Activated naive CD4-positive, alpha-beta T cell treated with anti-CD3 and anti-CD28 coated beads, Interleukin-2, amount 50 U/mL, for 16 hours (primary cell): Measurements from ENCODE around the gene USP49.
A peak's percentile ranks its signal among the peaks of the same experiment; 100 is the strongest.

ENCODE experiments used
- DNase-seq: peaks from one replicate; pipeline ENCODE4 v3.0.0-alpha.2; 2020

Gene USP49

DNA sequence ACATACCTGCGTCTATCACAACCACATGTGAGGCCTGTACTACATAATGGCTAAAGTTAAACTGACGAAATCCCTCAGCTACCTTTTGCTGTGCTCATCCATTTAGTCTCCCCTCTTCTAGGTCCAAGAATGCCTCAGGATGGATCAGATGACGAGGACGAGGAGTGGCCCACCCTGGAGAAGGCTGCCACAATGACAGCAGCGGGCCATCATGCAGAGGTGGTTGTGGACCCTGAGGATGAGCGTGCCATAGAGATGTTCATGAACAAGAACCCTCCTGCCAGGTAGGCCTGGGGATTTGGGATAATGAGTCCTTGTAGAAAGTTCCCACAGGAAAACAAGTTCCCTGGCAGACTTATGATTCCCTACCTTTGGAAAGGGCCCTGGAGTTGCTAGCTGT, 32.1 kb upstream of the USP49 start:
- no peak for DNase-seq

DNA sequence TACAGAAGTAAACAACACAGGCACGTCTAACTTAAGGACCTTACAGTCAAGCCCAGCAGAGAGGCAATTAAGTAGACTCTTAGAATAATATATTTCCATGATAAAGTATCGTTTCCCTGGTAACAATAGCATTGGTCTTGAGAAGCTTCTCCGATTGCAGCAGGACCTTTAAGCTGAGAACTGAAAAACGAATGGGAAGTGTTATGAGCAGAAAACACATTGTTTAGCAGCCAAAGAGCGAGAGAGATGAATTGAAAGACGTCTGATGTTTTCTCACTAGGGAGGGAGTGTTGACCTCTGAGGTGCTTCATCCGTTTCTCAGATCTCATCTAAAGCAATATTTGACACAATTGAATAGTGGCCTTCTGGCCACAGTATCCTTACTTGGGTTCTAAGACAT, 27.0 kb upstream of the USP49 start:
- DNase-seq = no peak

DNA sequence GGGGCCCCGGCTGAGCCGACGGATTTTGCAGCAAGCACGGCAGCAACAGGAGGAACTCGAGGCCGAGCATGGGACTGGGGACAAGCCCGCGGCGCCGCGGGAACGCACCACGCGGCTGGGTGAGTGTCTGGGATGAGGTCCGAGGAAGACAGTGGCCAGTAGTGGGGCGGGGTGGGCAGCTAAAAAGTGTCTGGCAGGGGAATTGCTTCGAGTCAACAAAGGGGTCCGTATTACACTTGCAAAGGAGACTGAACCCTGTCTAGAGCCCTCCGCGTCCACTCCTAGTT, 26.5 kb upstream of the USP49 start:
- no peak for DNase-seq

DNA sequence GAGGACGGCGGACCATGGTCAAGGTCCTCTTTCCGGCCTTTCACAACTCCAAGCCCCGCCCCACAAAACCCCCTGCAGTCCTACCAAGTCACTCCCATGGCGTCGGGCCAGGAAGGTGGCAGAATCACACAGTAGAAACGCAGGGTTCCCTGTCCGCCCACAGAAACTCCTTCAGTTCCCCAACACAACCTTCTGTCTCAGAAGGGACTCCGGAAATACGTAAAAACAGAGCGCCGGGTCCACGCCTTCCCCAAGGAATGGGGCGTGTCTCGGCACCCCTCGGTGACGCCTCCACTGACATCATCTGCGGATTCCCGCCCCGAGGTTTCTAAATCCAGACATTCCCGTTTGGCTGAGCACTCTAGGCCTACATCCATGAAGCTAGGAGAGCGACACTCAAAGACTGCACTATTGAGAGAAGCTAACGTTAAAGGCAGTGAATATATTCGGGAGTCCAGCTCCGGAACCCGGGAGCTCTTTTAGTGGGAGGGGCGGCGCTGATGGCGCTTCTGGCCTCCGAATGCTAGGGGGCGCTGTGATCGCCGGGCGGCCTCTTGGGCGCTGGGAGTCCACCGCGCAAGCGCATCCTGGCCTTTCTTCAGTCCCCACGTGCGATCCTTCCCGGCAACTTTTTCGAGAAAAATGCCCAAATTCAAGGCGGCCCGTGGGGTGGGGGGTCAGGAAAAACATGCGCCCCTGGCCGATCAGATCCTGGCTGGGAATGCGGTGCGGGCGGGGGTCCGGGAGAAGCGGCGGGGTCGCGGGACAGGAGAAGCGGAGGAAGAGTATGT, 25.9 kb upstream of the USP49 start, which contains the start of the genes BYSL and MED20:
BYSL (plus strand) TSS at position 579 of the 791 bp plus-strand sequence; CDS start at position 643, 64 bp downstream.
MED20 (minus strand) TSS at position 219 of the 791 bp plus-strand sequence; CDS start at position 98, 121 bp downstream.
- peak; percentile 93 for DNase-seq

DNA sequence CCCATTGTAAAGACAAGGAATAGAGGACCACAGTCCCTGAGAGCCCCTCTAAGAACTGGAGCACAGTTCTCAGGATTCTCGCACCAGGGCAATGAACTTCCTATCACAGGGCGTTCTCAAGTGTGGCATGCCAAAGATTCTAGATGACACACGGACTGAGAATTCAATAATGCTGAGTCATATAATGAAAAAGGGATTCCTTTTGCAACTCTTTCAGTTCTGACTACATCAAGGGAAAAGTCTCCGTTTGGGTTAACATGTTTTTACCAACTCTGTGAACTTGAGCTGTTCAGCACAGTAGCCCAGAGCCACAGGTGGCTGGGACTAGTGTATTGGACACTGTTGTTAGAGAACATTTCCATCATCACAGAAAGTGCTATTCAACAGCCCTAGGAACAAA, 22.4 kb upstream of the USP49 start:
- no peak for DNase-seq

DNA sequence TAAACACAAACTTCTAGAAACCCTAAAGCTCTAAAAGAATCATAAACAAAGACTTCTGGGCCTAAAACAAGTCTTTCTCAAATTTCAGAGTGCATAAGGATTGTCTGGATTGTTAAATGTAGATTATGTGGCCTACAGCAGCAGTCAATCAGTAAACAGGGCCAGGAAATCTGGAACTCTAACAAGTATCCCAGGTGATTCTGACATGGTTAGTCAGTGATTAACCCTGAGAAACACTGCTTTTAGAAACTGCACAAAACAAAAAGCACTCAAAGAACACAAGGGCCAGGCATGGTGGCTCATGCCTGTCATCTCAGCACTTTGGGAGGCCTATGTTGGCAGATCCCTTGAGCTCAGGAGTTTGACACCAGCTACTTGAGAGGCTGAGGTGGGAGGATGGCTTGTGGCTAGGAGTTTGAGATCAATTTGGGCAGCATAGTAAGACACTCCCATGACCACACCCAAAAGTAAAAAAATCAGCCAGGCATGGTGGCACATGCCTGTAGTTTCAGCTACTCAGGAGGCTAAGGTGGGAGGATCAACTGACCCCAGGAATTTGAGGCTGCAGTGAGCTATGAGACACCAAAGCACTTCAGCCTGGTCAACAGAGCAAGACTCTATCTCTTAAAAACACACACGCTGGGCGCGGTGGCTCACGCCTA, 19.8 kb upstream of the USP49 start:
- no peak for DNase-seq

DNA sequence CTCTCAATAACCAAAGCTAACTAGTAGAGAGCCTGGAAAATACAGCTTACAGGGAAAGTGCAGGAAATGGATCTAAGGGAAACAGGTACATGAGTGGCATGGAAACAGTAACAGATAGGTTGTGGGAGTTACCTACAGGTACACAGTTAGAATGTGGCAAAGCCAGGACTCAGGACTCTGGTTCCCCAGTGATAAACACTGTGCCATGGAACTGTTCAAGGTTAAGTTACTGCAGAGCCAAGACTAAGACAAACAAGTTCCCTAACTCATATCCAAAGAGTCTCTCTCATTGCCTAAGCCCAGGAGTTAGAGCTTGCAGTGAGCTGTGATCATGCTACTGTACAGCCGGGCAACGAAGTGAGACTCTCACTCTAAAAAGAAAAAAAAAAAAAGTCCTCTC, 19.2 kb upstream of the USP49 start:
- no peak for DNase-seq

DNA sequence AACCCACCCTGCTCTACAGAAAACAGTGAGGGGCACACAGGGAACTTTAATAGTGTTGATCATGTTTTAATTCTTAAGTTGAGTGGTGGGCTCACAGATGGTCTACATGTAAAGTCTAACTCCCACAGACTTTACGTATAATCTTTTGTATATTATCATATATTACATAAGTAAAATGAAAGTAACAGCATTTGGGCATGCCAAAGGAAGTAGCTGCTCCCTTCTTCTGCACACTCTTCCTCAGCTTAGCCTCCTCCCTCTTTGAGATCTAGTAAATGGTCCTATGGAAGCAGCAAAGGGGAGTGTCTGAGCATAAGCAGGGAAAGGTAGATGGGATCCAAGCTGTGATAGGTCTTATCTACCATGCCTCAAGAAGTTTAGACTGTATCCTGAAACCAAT, 14.6 kb upstream of the USP49 start:
- no peak for DNase-seq

DNA sequence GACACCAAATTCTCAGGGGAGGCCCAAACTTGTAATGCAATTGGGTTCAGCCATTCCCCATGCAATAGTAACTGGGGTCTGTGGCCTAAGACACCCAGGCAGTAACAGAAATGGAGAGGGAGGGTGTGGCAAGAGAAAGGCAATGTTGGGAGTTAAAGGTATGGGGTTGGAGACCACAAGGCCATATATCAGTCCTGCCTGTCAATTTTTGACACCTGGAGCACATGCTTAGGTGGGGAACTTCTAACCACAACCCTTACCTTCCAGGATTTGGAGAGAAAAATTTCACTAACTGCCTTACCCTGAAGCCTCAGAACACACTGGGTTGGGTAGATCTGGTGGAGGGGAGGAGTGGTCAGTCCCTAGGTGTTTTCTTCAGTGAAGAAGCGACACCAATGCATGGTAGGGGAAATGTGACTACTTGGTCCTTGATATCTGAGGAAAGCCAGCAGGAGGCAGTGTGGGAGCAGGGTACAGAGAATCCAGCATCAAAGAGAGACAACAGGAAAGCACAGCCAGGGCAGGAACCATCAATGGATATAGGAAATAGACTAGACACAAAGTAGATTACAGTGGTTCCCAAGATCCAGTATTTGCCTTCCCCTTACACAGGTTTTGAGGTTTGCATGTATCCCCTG, 6.8 kb upstream of the USP49 start:
- peak; percentile 61 for DNase-seq

DNA sequence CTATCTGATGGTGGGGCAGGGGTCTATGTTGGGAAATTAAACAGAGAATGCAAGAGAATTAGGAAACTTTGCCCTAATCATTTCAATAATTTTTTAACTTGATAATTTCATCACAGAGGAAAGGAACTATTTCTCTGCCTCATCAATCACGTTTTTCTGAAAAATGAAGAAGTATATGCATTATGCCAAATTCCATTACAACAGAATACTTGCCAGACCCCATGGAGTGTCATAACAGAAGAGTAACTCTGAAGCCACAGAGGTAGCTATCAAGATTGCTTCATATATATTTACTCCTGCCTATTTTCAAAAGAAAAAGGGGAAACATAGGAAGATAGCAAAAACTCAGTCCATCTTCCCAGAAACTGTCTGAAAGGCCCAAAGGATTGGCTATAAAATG, 5.7 kb upstream of the USP49 start:
- no peak for DNase-seq

DNA sequence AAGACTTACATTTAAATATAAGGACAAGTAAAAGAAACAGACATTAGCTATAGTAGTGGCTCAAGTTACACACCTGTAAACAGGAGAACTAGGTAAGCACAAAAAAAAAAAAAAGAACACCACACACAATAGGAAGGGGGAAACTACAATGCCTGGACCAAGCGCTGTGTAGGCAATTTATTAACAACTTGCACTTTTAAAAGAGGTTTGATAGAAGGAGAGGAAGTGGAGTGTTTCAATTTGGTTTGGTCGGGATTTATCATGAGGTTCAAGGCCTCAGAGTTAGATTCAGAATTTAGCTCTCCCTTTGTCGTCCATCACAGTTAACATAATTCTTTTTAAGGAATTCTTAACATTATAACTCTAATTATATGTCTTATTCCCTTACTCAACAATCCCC, 1.1 kb upstream of the USP49 start:
- no peak for DNase-seq

DNA sequence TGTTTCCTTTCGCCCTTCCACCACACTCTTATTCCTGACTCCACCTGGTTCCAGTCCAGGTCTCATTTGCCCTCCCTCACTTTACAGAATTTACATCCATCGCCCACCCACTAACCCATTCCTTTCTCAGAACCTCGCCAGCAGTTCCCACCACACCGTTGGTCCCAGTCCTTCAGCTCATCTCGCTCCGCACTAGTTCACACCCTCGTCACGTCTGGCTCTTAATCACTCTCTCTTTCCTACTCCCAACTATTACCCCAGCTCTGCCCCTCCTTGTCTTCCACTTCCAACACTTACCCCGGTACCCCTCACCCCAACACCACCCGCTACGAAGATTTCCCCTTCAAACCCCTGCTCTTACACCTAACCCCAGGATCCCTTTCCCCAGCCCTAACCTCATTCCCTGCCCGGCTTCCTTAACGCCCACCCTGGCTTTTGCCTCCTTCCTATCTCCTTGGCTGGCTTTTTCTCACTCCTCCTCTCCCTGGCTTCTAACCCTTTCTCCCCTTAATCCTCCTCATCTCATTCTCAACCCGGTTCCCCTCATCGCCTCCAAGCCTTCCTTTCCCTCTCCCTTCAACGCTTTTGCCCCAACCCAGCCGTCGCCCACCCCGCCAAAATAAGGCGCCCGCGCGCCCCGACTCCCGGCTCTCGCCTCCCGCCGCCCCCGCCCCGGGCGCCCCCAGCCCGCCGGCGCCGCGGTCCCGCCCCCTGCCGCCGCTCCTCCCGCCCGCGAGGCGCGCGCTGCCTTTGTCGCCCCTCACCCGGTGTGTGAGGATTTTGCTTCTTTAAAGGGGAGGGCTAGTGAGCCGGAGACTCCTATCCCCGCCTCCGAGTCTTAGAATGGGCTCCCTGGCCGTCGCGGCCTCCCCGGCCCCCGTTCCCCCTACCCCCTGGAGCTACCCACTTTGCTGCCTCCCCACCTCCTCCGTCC, 542 bp downstream of the USP49 start:
- DNase-seq = no peak

DNA sequence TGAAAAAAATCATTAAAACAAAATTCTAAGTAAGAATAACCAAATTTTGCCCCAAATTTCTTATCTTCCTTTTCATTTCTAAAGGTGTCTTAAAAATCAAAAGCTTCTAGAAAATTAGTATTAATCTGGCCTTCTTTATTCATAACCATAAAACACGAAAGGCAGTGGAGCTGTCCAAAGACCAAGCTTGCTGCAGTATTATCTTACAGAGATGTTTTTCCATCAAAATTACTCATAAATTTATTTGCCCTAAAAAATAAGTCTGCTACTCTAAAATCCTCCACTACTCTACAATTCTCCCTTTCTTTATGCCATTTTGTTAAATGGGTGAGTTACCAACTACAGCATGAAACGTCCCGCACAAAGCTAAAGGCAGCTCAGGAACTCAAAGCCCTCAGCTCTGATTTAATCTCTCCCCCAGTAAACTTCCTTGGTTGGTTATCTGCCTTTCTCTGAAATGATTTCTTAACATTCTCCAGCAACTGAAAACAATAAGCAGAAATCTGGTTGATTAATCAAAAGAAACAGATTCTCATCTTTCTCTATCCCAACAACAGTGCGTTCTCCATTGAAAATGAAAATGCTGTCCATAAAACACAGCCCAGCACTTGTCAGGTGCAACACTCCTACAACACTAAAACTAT, 2.1 kb downstream of the USP49 start:
- no peak for DNase-seq

DNA sequence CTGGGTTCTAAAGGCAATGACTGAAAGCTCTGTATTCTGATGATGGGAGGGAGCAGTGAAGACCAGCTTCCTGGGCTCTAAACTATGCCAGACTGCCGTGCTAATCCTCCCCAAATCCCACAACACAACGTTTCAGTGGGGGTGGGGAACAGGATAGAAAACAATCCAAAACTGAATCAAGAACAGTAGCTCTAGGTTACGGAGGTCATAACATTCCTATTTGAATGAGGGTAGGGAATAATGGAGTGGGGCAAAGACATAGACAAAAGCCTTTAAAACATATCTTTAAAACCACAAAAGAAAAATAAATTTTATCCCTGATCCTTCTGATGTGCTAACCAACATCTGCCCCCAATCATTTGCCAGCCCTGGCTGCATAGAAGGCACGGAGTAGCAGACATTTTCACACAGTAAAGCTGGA, 7.8 kb downstream of the USP49 start:
- DNase-seq = no peak

DNA sequence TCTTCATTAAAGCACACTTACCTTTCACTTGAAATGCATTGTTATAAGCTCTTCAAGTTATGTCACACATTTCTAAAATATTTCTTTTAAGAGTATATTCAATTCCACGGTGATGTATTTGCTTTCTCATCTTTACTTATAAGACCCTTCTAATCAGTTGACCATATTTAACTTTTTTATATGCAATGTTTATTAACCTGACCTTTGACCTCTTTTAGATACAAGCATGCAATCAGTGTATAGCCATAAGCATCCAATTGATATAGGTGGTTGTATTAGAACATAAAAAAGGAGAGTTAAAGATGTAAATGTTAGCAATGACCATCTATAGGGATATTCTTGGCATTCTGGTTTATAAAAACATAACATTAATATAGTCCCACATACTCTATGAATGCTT, 9.2 kb downstream of the USP49 start:
- DNase-seq = no peak

DNA sequence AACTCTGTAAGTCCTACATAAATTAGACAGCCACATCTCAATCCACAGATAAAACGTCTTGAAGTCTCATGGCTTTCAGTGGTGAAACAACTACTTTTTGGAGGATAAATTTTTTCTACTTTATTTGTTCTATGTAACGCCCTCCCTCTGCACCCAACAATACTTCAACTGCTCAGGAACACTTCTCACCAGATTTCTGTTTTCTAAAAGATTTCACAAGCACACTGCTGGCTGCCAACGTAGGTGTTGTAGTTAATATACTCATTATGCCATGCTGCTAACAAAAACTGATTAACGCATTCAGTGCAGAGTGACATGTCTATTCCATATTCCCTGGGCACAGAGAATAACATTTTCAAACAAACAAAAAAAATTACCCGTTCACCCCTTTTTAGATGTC, 10.2 kb downstream of the USP49 start:
- DNase-seq = no peak

DNA sequence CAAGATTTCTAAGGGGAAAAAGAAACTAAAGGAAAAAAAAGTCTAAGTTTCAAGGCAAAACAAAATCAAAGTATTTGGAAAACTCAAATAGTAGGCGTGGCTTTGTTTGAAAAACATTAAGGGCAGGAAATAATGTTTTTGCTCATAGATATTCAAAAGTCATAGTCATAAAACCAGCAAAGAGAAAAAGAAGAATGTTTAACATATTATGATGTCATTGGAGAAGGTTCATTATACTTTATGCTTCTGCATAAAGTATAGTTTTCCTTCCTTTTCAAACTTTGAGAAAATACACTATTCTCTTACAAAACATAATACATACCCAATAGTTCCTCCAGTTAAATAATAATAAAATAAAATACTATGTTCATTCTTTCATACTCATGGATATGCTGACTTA, 13.7 kb downstream of the USP49 start:
- DNase-seq = no peak

DNA sequence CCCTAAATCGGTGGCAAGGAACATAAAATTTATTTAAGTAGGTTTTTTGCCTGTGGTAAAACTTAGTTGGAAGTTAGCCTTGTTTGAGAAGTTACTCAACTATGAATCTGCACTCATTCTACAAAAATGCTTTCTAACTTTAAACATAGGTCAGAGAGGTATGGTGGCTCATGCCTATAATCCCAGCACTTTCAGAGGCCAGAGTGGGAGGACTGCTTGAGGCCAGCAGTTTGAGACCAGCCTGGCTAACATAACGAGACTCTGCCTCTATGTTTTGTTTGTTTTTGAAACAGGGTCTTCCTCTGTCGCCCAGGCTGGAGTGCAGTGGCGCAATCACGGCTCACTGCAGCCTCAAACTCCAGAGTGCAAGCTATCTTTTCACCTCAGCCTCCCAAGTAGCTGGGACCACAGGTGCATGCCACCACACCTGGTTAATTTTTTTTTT, 16.2 kb downstream of the USP49 start:
- no peak for DNase-seq

DNA sequence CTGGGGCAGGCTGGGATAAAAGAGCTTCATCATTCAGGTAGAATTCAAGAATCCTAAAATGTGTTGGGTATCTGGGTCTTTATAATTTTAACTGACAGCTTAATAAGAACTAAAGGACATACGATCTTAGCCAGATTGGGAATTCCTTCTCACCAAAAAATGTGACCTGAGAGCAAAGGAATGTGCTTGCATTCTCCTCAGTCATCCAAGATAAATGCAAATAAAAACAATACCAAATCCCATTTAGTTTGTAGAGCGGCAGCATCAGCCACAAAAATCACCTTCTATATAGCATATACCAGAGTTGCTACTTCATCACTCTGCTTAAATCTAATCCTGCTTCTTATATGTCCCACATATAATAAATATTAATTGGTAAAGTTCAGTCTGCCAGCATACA, 16.9 kb downstream of the USP49 start:
- no peak for DNase-seq

DNA sequence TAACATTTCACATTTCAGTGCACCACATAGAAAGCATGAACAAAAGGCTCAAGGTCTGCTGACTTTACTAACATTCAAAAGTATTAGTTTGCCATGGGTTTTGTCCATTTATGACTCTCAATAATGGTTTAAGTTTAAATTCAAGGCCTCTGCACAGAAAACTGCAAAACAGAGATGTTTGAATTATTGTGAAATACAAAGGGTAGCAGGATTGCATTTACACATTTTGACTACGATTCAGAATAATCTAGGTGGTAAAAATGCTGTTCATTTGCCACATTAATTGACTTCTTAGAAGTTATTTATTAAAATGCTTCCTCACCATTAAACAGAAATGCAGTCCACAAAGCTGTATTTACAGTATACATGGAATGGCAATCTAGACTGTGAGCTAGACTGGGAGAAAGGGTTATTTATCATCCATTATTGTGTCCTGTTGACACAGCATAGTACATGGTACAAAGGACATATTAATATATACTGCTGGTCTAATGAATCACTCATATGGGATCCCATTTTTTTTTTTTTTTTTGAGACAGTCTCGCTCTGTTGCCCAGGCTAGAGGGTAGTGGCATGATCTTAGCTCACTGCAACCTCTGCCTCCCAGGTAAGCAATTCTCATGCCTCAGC, 18.0 kb downstream of the USP49 start:
- DNase-seq = no peak

DNA sequence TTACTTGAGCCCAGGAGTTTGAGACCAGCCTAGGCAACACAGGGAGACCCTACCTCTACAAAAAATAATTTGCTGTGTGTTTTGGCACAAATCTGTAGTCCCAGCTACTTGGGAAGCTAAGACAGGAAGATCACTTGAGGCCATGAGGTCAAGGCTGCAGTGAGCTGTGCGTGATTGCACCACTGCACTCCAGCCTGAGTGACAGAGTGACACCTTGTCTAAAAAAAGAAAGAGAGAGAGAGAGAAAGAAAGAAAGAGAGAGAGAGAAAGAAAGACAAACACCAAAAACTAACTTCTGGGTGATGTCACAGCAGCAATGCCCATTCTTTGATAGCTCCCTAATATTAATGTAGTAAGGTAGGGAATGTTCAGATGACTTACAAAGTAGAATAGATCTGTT, 20.4 kb downstream of the USP49 start:
- DNase-seq = no peak

DNA sequence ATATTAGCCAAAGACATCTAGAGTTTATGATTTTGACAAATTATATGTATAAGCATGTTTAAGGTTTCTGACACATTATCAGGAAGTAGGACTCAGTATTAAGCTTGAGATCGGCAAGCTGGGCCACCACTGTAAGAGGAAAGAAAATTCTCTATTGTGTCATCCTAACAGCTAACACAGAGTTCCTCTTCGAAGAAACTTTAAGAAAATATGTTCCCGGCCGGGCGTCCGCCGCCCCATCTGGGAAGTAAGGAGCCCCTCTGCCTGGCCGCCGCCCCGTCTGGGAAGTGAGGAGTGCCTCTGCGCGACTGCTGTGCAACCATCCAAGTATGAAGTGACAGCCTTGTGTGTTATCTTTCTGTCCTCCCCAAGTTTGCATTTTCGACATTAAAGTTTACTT, 23.0 kb downstream of the USP49 start:
- DNase-seq = no peak
